RWPE1 (cell line): ENCODE data around the gene SPOCK1.

Experiments
- CTCF ChIA-PET: fragments of 350-600 bp; sonication (Branson Sonifier 250); formaldehyde crosslinking; extraction: SDS; loops from one replicate; lab custom pipeline; 2021; lab: Yijun Ruan, JAX
- POLR2A ChIA-PET: fragments of 400-600 bp; formaldehyde crosslinking; extraction: SDS; loops from one replicate; lab custom pipeline; 2020; ENCODE audit warnings: antibody characterized with exemption; ENCODE audit not compliant: low non-redundant PET; lab: Yijun Ruan, JAX
- DNase-seq: peaks from one replicate; pipeline ENCODE4 v3.0.0; 2012; ENCODE audit warnings: low spot score
- H3K27ac ChIP-seq: fragments of 450-650 bp; 2 replicates; pipeline ENCODE4 v1.5.1; 2017
- TF ChIP-seq, protein P1 (sequence below): fragments of 450-650 bp; conservative IDR thresholded peaks from 2 replicates; pipeline ENCODE4 v1.5.1; 2017; ENCODE audit warnings: low read depth, mild to moderate bottlenecking

Gene SPOCK1

DNA sequence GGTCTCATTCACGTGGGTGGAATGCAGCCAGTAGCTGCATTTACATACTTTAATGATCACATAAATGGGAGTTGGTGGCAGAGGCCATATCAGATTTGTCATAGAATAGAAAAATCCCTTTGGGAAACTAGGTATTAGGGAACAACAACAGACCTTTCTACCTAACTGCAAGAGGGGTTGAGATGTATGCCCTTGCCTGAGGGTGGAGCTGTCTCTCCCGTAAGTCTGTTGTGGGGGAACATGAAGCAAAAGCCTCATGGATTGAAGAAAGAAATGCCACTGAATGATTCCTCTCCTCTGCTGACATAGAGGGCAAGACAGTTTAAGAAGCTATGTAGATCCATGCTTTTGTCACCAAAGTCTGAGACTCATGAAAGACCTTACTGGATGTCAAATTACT, 461.3 kb downstream of the SPOCK1 start:
- CTCF ChIA-PET = no interaction called here
- POLR2A ChIA-PET = no interaction called here

DNA sequence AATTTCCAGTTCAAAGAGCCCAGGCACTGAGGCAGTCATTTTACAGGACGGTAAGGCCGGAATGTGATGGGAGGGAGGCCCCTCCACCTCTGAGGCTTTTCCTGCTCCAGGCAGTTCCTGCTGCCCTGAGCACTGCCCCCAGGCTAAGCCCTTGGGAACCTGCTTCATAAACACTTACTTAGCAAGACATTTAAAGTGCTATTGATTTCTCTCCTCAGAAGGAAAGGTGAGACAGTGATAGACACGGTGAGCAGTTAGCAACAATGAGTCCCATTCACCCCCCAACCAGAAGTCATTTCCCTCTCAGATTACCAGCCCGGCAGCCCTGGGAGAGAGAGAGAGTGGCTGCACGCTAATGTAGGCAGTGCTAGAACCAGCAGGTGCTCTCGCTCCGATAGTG, 462.5 kb downstream of the SPOCK1 start:
- TF ChIP-seq, protein P1, sequence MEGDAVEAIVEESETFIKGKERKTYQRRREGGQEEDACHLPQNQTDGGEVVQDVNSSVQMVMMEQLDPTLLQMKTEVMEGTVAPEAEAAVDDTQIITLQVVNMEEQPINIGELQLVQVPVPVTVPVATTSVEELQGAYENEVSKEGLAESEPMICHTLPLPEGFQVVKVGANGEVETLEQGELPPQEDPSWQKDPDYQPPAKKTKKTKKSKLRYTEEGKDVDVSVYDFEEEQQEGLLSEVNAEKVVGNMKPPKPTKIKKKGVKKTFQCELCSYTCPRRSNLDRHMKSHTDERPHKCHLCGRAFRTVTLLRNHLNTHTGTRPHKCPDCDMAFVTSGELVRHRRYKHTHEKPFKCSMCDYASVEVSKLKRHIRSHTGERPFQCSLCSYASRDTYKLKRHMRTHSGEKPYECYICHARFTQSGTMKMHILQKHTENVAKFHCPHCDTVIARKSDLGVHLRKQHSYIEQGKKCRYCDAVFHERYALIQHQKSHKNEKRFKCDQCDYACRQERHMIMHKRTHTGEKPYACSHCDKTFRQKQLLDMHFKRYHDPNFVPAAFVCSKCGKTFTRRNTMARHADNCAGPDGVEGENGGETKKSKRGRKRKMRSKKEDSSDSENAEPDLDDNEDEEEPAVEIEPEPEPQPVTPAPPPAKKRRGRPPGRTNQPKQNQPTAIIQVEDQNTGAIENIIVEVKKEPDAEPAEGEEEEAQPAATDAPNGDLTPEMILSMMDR = no peak
- ChIA-PET POLR2A (no interaction called here), CTCF (no interaction called here)
- no peak overlapping the region for H3K27ac ChIP-seq
- DNase-seq = no peak

More for the DNA sequence above, 461.3 kb downstream of the SPOCK1 start:
- TF ChIP-seq, protein P1 = no peak
- no peak for DNase-seq
- no peak overlapping the region for H3K27ac ChIP-seq

GRCh38 chr5:137035480-137035878, 463.6 kb downstream of the SPOCK1 start:
- TF ChIP-seq, protein P1 = no peak
- no peak for DNase-seq
- H3K27ac ChIP-seq = no peak overlapping the region
- POLR2A ChIA-PET = no interaction called here
- CTCF ChIA-PET = interaction anchor here (0.6 kb wide), 1 partner anchor 786 kb away, joined by 3 read pairs; no protein-coding TSS in a partner anchor

GRCh38 chr5:137034764-137035479, 464.2 kb downstream of the SPOCK1 start:
- no peak for DNase-seq
- no peak overlapping the region for H3K27ac ChIP-seq
- TF ChIP-seq, protein P1 = no peak
- ChIA-PET CTCF (no interaction called here), POLR2A (no interaction called here)

DNA sequence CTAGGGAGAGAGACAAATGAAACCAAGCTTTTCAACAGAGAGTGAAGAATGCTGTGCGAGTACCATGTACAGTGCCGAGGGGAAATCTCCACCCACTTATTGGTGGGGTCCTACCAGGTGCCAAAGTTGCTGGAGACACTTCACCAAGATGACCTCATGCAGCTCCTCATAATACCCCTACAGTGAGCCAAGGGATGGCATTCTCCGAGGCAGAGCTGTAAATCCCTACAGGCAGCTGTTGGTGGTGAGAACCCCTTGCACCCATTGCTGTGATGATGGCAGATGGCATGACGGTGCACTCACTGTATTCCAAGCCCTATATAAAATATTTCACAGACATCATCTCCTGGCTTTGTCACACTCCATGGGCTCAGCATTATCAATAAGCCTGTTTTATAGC, 464.9 kb downstream of the SPOCK1 start:
- ChIA-PET POLR2A (no interaction called here), CTCF (no interaction called here)
- no peak for DNase-seq
- H3K27ac ChIP-seq = no peak overlapping the region
- TF ChIP-seq, protein P1 = no peak

GRCh38 chr5:137032929-137033328, 466.2 kb downstream of the SPOCK1 start:
- TF ChIP-seq, protein P1 = no peak
- ChIA-PET CTCF (no interaction called here), POLR2A (no interaction called here)
- DNase-seq = no peak
- H3K27ac ChIP-seq = no peak overlapping the region
